CD14-positive monocyte (primary cell): ENCODE measurements around the gene SETD4. TPM values are rescaled to one million over a fixed set of nuclear protein-coding genes. Genes with fewer than 3 reads are reported as not detected.
A peak's percentile ranks its signal among the peaks of the same experiment; 100 is the strongest.

ENCODE experiments used
- DNase-seq, 3 donors: peaks; one replicate each; pipeline ENCODE4 v3.0.0-alpha.2; 2011 to 2022
- H2AFZ ChIP-seq: 2 replicates; pipeline ENCODE4 v1.6.0; 2012; ENCODE audit warnings: mild to moderate bottlenecking, low read depth, low read length, inconsistent platforms; ENCODE audit not compliant: insufficient read depth, poor library complexity, severe bottlenecking
- H3K27ac ChIP-seq, 2 donors: 1 replicate in 1 of 2; 2 replicates in 1 of 2; pipeline ENCODE4 v1.5.1; 2012 to 2013; ENCODE audit warnings: low read length in 2 of 2, control low read depth in 1 of 2, inconsistent platforms in 1 of 2, low read depth in 1 of 2, mild to moderate bottlenecking in 1 of 2
- H3K27me3 ChIP-seq, 2 donors: one replicate each; pipeline versions ENCODE4 v1.6.0 to v1.6.1; 2011 to 2013; ENCODE audit warnings: low read length in 2 of 2; ENCODE audit not compliant: control insufficient read depth in 2 of 2, insufficient read depth in 2 of 2
- H3K36me3 ChIP-seq, 2 donors: replicated peaks in 1 of 2; 1 replicate in 1 of 2; 2 replicates in 1 of 2; pipeline versions ENCODE4 v1.5.1 to v1.6.1; 2012 to 2013; ENCODE audit warnings: low read length in 2 of 2, control low read depth in 1 of 2, inconsistent platforms in 1 of 2, mild to moderate bottlenecking in 1 of 2; ENCODE audit not compliant: insufficient read depth in 2 of 2, control insufficient read depth in 1 of 2
- H3K4me1 ChIP-seq, 2 donors: 1 replicate in 1 of 2; 2 replicates in 1 of 2; pipeline versions ENCODE4 v1.5.1 to v1.6.1; 2012 to 2013; ENCODE audit warnings: low read length in 2 of 2, control low read depth in 1 of 2, inconsistent platforms in 1 of 2, mild to moderate bottlenecking in 1 of 2, moderate library complexity in 1 of 2; ENCODE audit not compliant: insufficient read depth in 2 of 2, control insufficient read depth in 1 of 2
- H3K4me2 ChIP-seq: replicated peaks from 2 replicates; pipeline ENCODE3; 2012; ENCODE audit warnings: low read length, moderate library complexity, mild to moderate bottlenecking; ENCODE audit not compliant: poor library complexity, severe bottlenecking; ENCODE audit errors: extremely low read depth
- H3K4me3 ChIP-seq, 3 experiments: fragments of 200-600 bp in 1 of 3; sonication (generic) in 1 of 3; replicated peaks in 1 of 3; 1 replicate in 2 of 3; 2 replicates in 1 of 3; pipeline ENCODE4 v1.5.1; 2011 to 2013; ENCODE audit warnings: low read length in 3 of 3, mild to moderate bottlenecking in 3 of 3, control low read depth in 2 of 3, low read depth in 2 of 3, inconsistent platforms in 1 of 3, moderate library complexity in 1 of 3
- H3K79me2 ChIP-seq: 2 replicates; pipeline ENCODE4 v1.6.0; 2012; ENCODE audit warnings: mild to moderate bottlenecking, control low read depth, inconsistent platforms, low read length, moderate library complexity; ENCODE audit not compliant: insufficient read depth
- H3K9ac ChIP-seq: 2 replicates; pipeline ENCODE4 v1.6.0; 2017; ENCODE audit warnings: low read length, mild to moderate bottlenecking; ENCODE audit not compliant: insufficient read depth, poor library complexity, severe bottlenecking
- H3K9me3 ChIP-seq, 2 donors: replicated peaks in 1 of 2; 1 replicate in 1 of 2; 2 replicates in 1 of 2; pipeline versions ENCODE4 v1.5.1 to v1.6.1; 2012 to 2013; ENCODE audit warnings: low read length in 2 of 2, control low read depth in 1 of 2; ENCODE audit not compliant: control insufficient read depth in 1 of 2, insufficient read depth in 1 of 2
- H4K20me1 ChIP-seq: 2 replicates; pipeline ENCODE4 v1.6.0; 2012; ENCODE audit warnings: mild to moderate bottlenecking, low read length, control low read depth, moderate library complexity; ENCODE audit not compliant: insufficient read depth
- H3K27ac Mint-ChIP-seq, 7 donors: one replicate each; pipeline ENCODE4 v1.8.0; 2020; ENCODE audit warnings: mild to moderate bottlenecking in 7 of 7, mixed read lengths in 7 of 7, moderate library complexity in 6 of 7, inconsistent platforms in 2 of 7
- H3K27me3 Mint-ChIP-seq, 3 donors: one replicate each; pipeline ENCODE4 v1.8.0; 2021 to 2022; ENCODE audit warnings: low read depth in 3 of 3, mild to moderate bottlenecking in 3 of 3, mixed read lengths in 3 of 3, moderate library complexity in 3 of 3, inconsistent platforms in 1 of 3
- H3K36me3 Mint-ChIP-seq, 2 donors: one replicate each; pipeline ENCODE4 v1.8.0; 2020; ENCODE audit warnings: mixed read lengths in 2 of 2, inconsistent platforms in 1 of 2, mild to moderate bottlenecking in 1 of 2
- H3K4me1 Mint-ChIP-seq: one replicate; pipeline ENCODE4 v1.8.0; 2020; ENCODE audit warnings: mild to moderate bottlenecking, mixed read lengths
- H3K4me3 Mint-ChIP-seq, 2 donors: one replicate each; pipeline ENCODE4 v1.8.0; 2020; ENCODE audit warnings: mild to moderate bottlenecking in 2 of 2, mixed read lengths in 2 of 2, moderate library complexity in 1 of 2
- H3K9me3 Mint-ChIP-seq, 7 donors: one replicate each; pipeline ENCODE4 v1.8.0; 2020 to 2022; ENCODE audit warnings: mixed read lengths in 7 of 7, mild to moderate bottlenecking in 6 of 7, moderate library complexity in 6 of 7, inconsistent platforms in 2 of 7
- WGBS: methylation state at CpG from one replicate; pipeline ENCODE4 v1.1.5; 2013; ENCODE audit warnings: missing lambda C conversion rate; ENCODE audit not compliant: insufficient coverage; 5-methylcytosine and 5-hydroxymethylcytosine counted together
- intact Hi-C, 2 donors: fragments of 100-400 bp; cut with micrococcal nuclease; formaldehyde crosslinking; loops; one replicate each; pipeline versions ENCODE4 v1.15.0 to v1.15.1; 2023
- polyA plus RNA-seq, 3 donors: library from polyadenylated mRNA; depleted of rRNA in 1 of 3; unstranded in 2 of 3; stranded (reverse) in 1 of 3; fragments of 300-500 nt in 2 of 3; fragments of >200 nt in 1 of 3; fragmentation: Illumina TruSeq in 2 of 3; gene quantifications; 1 replicate in 2 of 3; 2 replicates in 1 of 3; pipeline ENCODE4 v1.2.3, GENCODE V29; 2012 to 2021
- TF ChIP-seq, protein P1 (sequence below): fragments of 200-600 bp; IDR thresholded peaks from one replicate; pipeline ENCODE4 v1.8.0; 2022; ENCODE audit warnings: antibody characterized with exemption, mild to moderate bottlenecking

SETD4 gene
- polyA plus RNA-seq, 3 donors, result 4.1 to 10.8 (median 4.3) TPM

DNA sequence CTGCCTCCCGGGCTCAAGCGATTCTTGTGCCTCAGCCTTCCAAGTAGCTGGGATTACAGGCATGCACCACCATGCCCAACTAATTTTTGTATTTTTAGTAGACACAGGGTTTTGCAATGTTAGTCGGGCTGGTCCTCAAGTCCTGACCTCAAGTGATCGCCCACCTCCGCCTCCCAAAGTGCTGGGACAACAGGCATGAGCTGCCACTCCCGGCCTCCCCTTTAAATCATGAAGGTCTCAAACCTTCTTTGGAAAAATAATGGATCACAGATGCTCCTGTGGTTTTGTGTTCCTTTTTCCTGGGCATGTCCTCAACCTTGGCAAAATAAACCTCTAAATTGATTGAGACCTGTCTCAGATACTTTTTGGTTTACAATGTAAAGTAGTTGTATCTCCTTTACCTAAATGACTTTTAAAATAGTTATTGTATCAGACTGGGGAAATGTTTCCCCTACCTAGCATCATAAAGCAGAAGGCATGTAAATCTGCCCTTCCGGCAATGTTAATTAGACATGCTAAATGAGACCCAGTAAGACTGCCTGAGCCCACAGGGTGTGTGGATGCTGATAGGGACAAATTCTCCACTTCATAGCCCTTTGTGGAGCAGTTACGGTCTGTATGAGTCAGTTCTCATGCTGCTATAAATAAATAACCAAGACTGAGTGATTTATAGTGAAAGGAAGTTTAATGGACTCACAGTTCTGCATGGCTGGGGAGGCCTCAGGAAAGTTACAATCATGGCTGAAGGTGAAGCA lies 37.3 kb upstream of the SETD4 start:
- H2AFZ ChIP-seq, result peak overlapping the region; percentile 53
- H3K27ac Mint-ChIP-seq, result peak overlapping the region in 1 of 7 donors; percentile 54
- intact Hi-C loops, result no loop called here
- peaks cover 16 to 29% (median 20%) of the 10 kb centered on the region in 7 donors for H3K9me3 Mint-ChIP-seq
- no peaks in the 10 kb centered on the region for H4K20me1 ChIP-seq
- TF ChIP-seq, protein P1, sequence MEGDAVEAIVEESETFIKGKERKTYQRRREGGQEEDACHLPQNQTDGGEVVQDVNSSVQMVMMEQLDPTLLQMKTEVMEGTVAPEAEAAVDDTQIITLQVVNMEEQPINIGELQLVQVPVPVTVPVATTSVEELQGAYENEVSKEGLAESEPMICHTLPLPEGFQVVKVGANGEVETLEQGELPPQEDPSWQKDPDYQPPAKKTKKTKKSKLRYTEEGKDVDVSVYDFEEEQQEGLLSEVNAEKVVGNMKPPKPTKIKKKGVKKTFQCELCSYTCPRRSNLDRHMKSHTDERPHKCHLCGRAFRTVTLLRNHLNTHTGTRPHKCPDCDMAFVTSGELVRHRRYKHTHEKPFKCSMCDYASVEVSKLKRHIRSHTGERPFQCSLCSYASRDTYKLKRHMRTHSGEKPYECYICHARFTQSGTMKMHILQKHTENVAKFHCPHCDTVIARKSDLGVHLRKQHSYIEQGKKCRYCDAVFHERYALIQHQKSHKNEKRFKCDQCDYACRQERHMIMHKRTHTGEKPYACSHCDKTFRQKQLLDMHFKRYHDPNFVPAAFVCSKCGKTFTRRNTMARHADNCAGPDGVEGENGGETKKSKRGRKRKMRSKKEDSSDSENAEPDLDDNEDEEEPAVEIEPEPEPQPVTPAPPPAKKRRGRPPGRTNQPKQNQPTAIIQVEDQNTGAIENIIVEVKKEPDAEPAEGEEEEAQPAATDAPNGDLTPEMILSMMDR, result no peak
- peaks cover 0 to 6% of the 10 kb centered on the region in 2 donors for H3K36me3 Mint-ChIP-seq
- H3K4me3 ChIP-seq, result no peak overlapping the region
- H3K36me3 ChIP-seq, result no peaks in the 10 kb centered on the region
- no peak overlapping the region for H3K4me3 Mint-ChIP-seq
- H3K27me3 ChIP-seq, result no peaks in the 10 kb centered on the region
- H3K4me1 Mint-ChIP-seq, result peaks cover 12% of the 10 kb centered on the region
- no peak for DNase-seq
- H3K79me2 ChIP-seq, result no peaks in the 10 kb centered on the region
- H3K27me3 Mint-ChIP-seq, result peaks cover 2 to 4% (median 3%) of the 10 kb centered on the region in 3 donors
- H3K9ac ChIP-seq, result no peak overlapping the region
- 72% methylated on average over 7 of the region's 8 CpGs for WGBS
- no peak overlapping the region for H3K4me2 ChIP-seq
- peaks cover 17 to 27% of the 10 kb centered on the region in 2 donors for H3K9me3 ChIP-seq
- peaks cover 0 to 9% of the 10 kb centered on the region in 2 donors for H3K4me1 ChIP-seq
- H3K27ac ChIP-seq, result no peak overlapping the region

DNA sequence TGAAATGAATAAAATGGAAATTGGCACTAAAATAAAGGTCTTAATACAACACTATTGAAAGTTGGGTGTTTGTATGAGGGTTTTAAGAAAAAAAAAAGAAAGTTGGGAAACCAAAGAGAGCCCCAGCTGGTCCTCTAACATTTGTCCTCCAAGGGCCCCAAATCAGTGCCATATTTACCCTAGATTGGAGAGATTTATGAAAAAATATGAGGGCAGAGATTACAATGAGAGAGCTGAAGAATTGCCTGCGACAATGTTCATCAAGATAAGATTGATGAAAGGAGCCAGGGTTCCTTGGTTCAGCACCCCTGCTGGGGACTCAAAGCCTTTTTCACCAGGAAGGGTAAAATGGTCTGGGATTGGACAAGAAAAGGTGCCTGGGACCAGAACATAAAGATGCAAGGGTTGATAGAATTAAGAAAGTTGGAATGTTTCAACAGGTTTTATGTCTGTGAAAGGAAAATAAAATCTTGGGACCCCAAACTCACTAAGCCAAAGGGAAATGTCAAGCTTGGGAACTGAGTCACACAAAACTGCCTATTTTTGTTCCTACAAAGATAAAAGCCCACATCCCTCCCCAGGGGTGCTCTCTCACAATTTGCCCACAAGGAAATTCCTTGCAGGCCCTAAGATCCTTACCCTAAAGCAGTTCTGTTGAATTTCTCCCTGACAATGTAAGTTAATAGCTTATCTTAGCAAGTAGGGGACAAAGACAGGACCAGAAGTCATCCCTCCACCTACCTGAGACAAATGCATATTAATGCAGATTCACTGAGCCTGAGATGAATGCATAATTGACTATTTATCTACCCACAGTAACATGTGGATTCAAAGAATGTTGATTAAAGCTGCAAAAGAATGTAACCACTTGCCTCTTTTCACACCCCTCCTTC lies 36.3 kb upstream of the SETD4 start:
- H3K4me3 Mint-ChIP-seq, result no peak overlapping the region
- H3K27me3 Mint-ChIP-seq, result peaks cover 2 to 4% (median 3%) of the 10 kb centered on the region in 3 donors
- DNase-seq, result no peak

More for the DNA sequence above, 36.3 kb upstream of the SETD4 start:
- intact Hi-C loops, result no loop called here
- Mint-ChIP-seq H3K36me3 (peaks cover 0 to 6% of the 10 kb centered on the region in 2 donors), H3K4me1 (peaks cover 12% of the 10 kb centered on the region), H3K27ac (no peak overlapping the region), H3K9me3 (peaks cover 16 to 29% (median 21%) of the 10 kb centered on the region in 7 donors)
- peaks cover 0 to 9% of the 10 kb centered on the region in 2 donors for H3K4me1 ChIP-seq
- TF ChIP-seq, protein P1, result no peak
- WGBS, result 89% methylated on average over 1 of the region's 1 CpG
- no peaks in the 10 kb centered on the region for H3K27me3 ChIP-seq
- H3K9ac ChIP-seq, result no peak overlapping the region
- H3K9me3 ChIP-seq, result peaks cover 19 to 30% of the 10 kb centered on the region in 2 donors
- no peak overlapping the region for H3K4me2 ChIP-seq
- no peaks in the 10 kb centered on the region for H4K20me1 ChIP-seq
- no peak overlapping the region for H2AFZ ChIP-seq
- H3K36me3 ChIP-seq, result no peaks in the 10 kb centered on the region
- no peaks in the 10 kb centered on the region for H3K79me2 ChIP-seq
- H3K4me3 ChIP-seq, result no peak overlapping the region
- H3K27ac ChIP-seq, result no peak overlapping the region
